Stomach (tissue), 9 donors: Measurements from ENCODE around the gene PKIG. TPM values are rescaled to one million over a fixed set of nuclear protein-coding genes. Genes with fewer than 3 reads are reported as not detected.

Source experiments
- DNase-seq, 2 donors: peaks; one replicate each; pipeline versions ENCODE4 v3.0.0 to v3.0.0-alpha.2; 2013 to 2019
- H3K27ac ChIP-seq, 5 donors: fragments of 200-600 bp in 4 of 5; sonication (generic) in 4 of 5; one replicate each; pipeline ENCODE4 v1.5.1; 2013 to 2019; ENCODE audit warnings: mild to moderate bottlenecking in 1 of 5, moderate library complexity in 1 of 5
- H3K27me3 ChIP-seq, 3 donors: fragments of 200-600 bp; sonication (generic); one replicate each; pipeline ENCODE4 v1.5.1; 2017 to 2019; ENCODE audit warnings: mixed run types in 1 of 3
- H3K36me3 ChIP-seq, 4 donors: fragments of 200-600 bp; sonication (generic); 1 replicate in 3 of 4; 2 replicates in 1 of 4; pipeline ENCODE4 v1.5.1; 2016 to 2019
- H3K4me1 ChIP-seq, 4 donors: fragments of 200-600 bp; sonication (generic); one replicate each; pipeline ENCODE4 v1.5.1; 2016 to 2019
- H3K4me3 ChIP-seq, 4 donors: fragments of 200-600 bp; sonication (generic) in 3 of 4; one replicate each; pipeline ENCODE4 v1.5.1; 2016 to 2019; ENCODE audit warnings: mild to moderate bottlenecking in 1 of 4
- H3K9me3 ChIP-seq, 4 donors: fragments of 200-600 bp; sonication (generic); one replicate each; pipeline ENCODE4 v1.5.1; 2016 to 2019
- EP300 ChIP-seq: sonication (generic); formaldehyde crosslinking; IDR thresholded peaks from one replicate; pipeline ENCODE4 v1.6.1; 2017; ENCODE audit warnings: antibody characterized with exemption
- POLR2A ChIP-seq, 4 donors: fragments of 450-650 bp; IDR thresholded peaks; one replicate each; pipeline ENCODE4 v1.6.1; 2016; ENCODE audit warnings: antibody characterized with exemption in 4 of 4, control low read depth in 2 of 4, mild to moderate bottlenecking in 1 of 4, moderate library complexity in 1 of 4
- POLR2AphosphoS5 ChIP-seq, 3 donors: sonication (generic); formaldehyde crosslinking; IDR thresholded peaks; one replicate each; pipeline ENCODE4 v1.6.1; 2016; ENCODE audit warnings: antibody characterized with exemption in 3 of 3
- WGBS, 5 donors: extraction: QIAGEN DNeasy Blood & Tissue Kit in 3 of 5; methylation state at CpG; one replicate each; pipeline versions ENCODE4 v1.1.5 to v1.1.7; 2013 to 2018; 5-methylcytosine and 5-hydroxymethylcytosine counted together
- intact Hi-C: fragments of 100-400 bp; cut with DNase I; formaldehyde crosslinking; loops from one replicate; pipeline ENCODE4 v1.15.1; 2023; ENCODE audit warnings: low total_unique reads
- polyA plus RNA-seq, 3 donors: library from polyadenylated mRNA; stranded (reverse); fragments of 200-250 nt; gene quantifications; one replicate each; pipeline ENCODE4 v1.2.3, GENCODE V29; 2013
- total RNA-seq, 5 donors: library from RNA; depleted of rRNA; stranded (reverse); fragments of >200 nt; gene quantifications; one replicate each; pipeline versions ENCODE4 v1.1.0 to v1.2.3, GENCODE V29; 2014 to 2016
- TF ChIP-seq, protein P1 (sequence below), 7 experiments: fragments of 450-650 bp in 4 of 7; fragments of 200-600 bp in 3 of 7; sonication (generic) in 3 of 7; IDR thresholded peaks; one replicate each; pipeline ENCODE4 v1.5.1; 2016 to 2019; ENCODE audit warnings: antibody characterized with exemption in 7 of 7, control low read depth in 2 of 7, mild to moderate bottlenecking in 1 of 7
- donor health status: healthy with polysubstance abuse.
- donor health status: Bipolar disorder and iron deficiency.
- donor health status: healthy.

PKIG gene
- total and polyA plus RNA-seq, 8 donors, result 17.4 to 124 (median 56.4) TPM

DNA sequence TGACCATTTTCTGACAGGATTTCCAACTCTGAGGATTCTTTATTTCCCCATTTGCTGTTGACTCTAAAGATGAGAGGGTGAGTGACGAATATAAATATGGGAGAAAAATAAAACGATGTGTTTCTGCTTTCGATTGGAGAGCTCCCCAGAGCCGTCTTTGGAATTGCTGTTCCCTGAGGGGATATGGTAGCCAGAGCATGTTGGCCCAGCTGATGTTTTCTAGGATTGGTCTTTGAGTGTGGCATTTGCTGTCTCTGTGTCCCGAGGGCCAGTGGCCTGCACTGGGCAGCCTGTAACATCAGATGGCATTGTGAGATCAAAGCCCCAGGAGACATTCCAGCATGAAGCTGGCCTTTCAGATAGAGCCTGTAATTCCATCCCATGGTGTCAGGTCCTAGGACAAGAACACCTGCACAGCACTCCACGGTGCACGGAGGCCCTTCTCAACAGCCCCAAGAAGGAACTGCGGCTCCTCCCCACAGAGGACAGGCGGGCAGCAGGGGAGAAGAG lies 26.7 kb downstream of the PKIG start:
- intact Hi-C loops, result no loop called here
- TF ChIP-seq, protein P1, sequence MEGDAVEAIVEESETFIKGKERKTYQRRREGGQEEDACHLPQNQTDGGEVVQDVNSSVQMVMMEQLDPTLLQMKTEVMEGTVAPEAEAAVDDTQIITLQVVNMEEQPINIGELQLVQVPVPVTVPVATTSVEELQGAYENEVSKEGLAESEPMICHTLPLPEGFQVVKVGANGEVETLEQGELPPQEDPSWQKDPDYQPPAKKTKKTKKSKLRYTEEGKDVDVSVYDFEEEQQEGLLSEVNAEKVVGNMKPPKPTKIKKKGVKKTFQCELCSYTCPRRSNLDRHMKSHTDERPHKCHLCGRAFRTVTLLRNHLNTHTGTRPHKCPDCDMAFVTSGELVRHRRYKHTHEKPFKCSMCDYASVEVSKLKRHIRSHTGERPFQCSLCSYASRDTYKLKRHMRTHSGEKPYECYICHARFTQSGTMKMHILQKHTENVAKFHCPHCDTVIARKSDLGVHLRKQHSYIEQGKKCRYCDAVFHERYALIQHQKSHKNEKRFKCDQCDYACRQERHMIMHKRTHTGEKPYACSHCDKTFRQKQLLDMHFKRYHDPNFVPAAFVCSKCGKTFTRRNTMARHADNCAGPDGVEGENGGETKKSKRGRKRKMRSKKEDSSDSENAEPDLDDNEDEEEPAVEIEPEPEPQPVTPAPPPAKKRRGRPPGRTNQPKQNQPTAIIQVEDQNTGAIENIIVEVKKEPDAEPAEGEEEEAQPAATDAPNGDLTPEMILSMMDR (IDR thresholded peaks at IDR 0.05), result no peak
- no peak for TF ChIP-seq EP300
- TF ChIP-seq POLR2AphosphoS5 (IDR thresholded peaks at IDR 0.05), result no peak
- TF ChIP-seq POLR2A (IDR thresholded peaks at IDR 0.05), result no peak
- H3K36me3 ChIP-seq, result peaks cover 6 to 10% (median 9%) of the 10 kb centered on the region in 4 donors
- no peak for DNase-seq
- no peaks in the 10 kb centered on the region for H3K9me3 ChIP-seq
- H3K4me3 ChIP-seq, result peak overlapping the region in 3 of 4 donors; percentile 13 to 33 (median 18)
- H3K27ac ChIP-seq, result peak overlapping the region; percentile 47 to 87 (median 83)
- H3K27me3 ChIP-seq, result no peaks in the 10 kb centered on the region
- peaks cover 18 to 39% (median 30%) of the 10 kb centered on the region in 4 donors for H3K4me1 ChIP-seq
- WGBS, 5 donors, result 69 to 86% (median 73%) methylated on average over 5 to 9 of the region's 9 CpGs

DNA sequence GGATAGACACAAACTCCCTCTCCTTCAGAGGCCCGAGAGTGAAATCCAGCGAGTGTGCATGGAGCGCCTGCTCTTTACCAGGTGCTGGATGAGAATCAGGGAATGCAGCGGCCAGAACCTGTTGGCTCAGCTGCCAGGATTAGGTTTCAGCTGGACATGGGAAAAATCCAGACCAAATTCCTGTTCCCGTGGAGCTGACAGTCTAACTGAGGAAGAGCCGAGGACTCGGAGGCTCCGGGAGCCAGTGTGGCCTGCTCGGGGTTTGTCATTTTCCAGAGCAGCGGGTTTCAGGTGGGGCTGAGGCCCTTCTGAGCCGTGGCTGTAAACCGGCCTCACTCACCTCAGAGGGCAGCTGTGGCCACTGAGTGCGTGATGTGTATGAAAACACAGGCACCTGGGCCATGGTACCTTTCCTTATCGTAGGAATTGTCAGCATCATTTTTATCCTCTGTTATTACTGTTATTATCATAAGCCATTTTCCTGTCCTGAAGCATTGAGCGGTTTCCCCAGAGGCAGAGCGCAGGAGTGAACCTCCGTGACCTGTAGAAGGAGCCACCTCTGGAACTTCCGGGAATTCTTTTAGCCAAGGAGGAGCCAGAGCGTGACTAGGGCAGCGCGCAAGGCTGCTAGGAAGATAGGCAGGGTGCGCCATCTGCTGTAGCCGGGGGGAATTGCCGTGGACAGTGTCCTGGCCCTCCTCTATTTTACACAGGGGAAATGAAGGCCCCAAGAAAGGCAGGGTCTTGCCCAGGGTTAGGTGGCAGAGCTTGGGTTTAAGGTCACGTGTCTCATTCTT lies 27.3 kb downstream of the PKIG start:
- peak; percentile 91 to 95 for DNase-seq
- Histone ChIP-seq H3K4me1 (peaks cover 18 to 45% (median 31%) of the 10 kb centered on the region in 4 donors), H3K4me3 (peak overlapping the region; percentile 13 to 33 (median 16)), H3K27me3 (no peaks in the 10 kb centered on the region), H3K9me3 (no peaks in the 10 kb centered on the region), H3K27ac (peak overlapping the region; percentile 47 to 87 (median 83)), H3K36me3 (peaks cover 8 to 17% (median 16%) of the 10 kb centered on the region in 4 donors)
- TF ChIP-seq POLR2AphosphoS5 (IDR thresholded peaks at IDR 0.05) (peak; percentile 58 to 95 (median 64)), POLR2A (IDR thresholded peaks at IDR 0.05) (no peak), EP300 (no peak)
- TF ChIP-seq, protein P1 (IDR thresholded peaks at IDR 0.05), result peak in 5 of 7 experiments; percentile 96 to 98 (median 97)
- intact Hi-C loops, result loop anchor here (10.0 kb wide), 2 partner anchors 225 to 395 kb away; partner anchors contain the start of gene OSER1
- 13 to 24% (median 16%) methylated on average over 21 to 25 of the region's 25 CpGs for WGBS, 5 donors

DNA sequence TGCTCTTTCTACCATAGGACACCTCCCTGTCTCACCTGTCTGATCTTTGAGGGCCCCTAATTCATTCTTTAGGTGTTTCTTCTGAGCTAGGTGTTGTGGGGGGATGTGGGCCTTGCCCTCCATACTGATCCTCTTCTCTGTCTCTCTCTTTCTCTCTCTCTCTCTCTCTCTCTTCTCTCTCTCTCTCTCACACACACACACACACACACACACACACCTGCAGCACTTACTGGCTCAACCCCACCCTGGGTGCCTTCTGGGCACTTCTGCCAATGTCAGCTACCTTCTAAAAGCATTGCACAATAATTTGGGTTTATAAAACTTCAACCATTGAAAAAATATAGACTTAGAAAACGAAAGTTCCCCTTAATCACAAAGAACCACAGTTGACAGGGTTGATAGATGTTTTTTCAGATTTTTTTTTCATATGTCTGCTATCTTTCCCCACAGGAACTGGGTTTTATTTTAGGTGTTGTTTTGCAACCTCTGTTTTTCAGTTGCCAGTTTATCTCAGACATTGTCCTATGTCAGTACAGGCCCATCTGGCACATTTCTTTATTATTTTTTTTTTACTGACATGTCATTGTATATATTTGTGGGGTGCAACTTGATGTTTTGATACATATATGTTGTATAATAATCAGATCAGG lies 28.1 kb downstream of the PKIG start:
- peak overlapping the region in 4 of 5 donors; percentile 81 to 87 (median 84) for H3K27ac ChIP-seq
- H3K9me3 ChIP-seq, result no peaks in the 10 kb centered on the region
- peak overlapping the region in 1 of 4 donors; percentile 18 for H3K4me3 ChIP-seq
- TF ChIP-seq EP300 (no peak), POLR2AphosphoS5 (IDR thresholded peaks at IDR 0.05) (no peak), POLR2A (IDR thresholded peaks at IDR 0.05) (no peak)
- TF ChIP-seq, protein P1 (IDR thresholded peaks at IDR 0.05), result peak in 1 of 7 experiments; percentile 21
- no peak for DNase-seq
- 4 to 17% (median 9%) methylated on average over 1 of the region's 1 CpG for WGBS, 5 donors
- peaks cover 20 to 52% (median 36%) of the 10 kb centered on the region in 4 donors for H3K4me1 ChIP-seq
- intact Hi-C loops, result loop anchor here (10.0 kb wide), 2 partner anchors 226 to 396 kb away; partner anchors contain the start of gene OSER1
- peaks cover 12 to 24% (median 23%) of the 10 kb centered on the region in 4 donors for H3K36me3 ChIP-seq
- H3K27me3 ChIP-seq, result no peaks in the 10 kb centered on the region

DNA sequence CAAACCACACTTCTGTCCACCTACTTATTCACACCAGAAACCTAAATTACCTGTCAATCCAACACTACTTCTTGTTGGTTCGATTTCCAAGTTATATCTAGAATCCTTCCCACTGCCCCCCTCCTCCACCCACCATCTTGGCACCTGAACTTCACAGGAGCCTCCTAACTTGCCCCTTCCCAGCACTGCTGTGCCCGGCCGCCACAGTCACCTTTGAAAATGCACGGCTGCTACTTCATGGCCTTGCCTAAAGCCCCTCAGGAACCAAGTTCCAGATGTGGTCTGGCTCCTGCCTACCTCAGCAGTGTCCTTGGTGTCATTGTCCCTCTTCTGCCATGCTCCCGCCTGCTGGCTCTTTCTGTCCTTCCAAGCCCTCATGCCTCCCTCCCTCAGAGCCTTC lies 31.2 kb downstream of the PKIG start:
- peaks cover 41 to 80% (median 55%) of the 10 kb centered on the region in 4 donors for H3K4me1 ChIP-seq

More for the DNA sequence above, 31.2 kb downstream of the PKIG start:
- 91 to 96% (median 95%) methylated on average over 5 of the region's 5 CpGs for WGBS, 5 donors
- no peak overlapping the region for H3K4me3 ChIP-seq
- H3K27ac ChIP-seq, result peak overlapping the region in 2 of 5 donors; percentile 66 to 71
- no peak for DNase-seq
- no peak for TF ChIP-seq POLR2AphosphoS5 (IDR thresholded peaks at IDR 0.05)
- TF ChIP-seq, protein P1 (IDR thresholded peaks at IDR 0.05), result no peak
- TF ChIP-seq EP300, result no peak
- TF ChIP-seq POLR2A (IDR thresholded peaks at IDR 0.05), result no peak
- no peaks in the 10 kb centered on the region for H3K27me3 ChIP-seq
- no peaks in the 10 kb centered on the region for H3K9me3 ChIP-seq
- H3K36me3 ChIP-seq, result peaks cover 33 to 55% (median 54%) of the 10 kb centered on the region in 4 donors
- intact Hi-C loops, result loop anchor here (10.0 kb wide), 2 partner anchors 229 to 399 kb away; partner anchors contain the start of gene OSER1
